Mesothelial cell of epicardium (in vitro differentiated cells): ENCODE data around the gene CPA4. TPM values are rescaled to one million over a fixed set of nuclear protein-coding genes. Genes with fewer than 3 reads are reported as not detected.

Source experiments
- DNase-seq, 2 experiments: peaks; one replicate each; pipeline ENCODE4 v3.0.0; 2021; ENCODE audit warnings: low spot score in 2 of 2; ENCODE audit not compliant: unreplicated experiment in 2 of 2
- H3K27ac Mint-ChIP-seq: 2 replicates; pipeline ENCODE4 v1.8.0; 2021; ENCODE audit warnings: mixed read lengths
- H3K27me3 Mint-ChIP-seq: 2 replicates; pipeline ENCODE4 v1.8.0; 2021; ENCODE audit warnings: low read depth, mixed read lengths
- H3K36me3 Mint-ChIP-seq: 2 replicates; pipeline ENCODE4 v1.8.0; 2021; ENCODE audit warnings: mixed read lengths
- H3K4me1 Mint-ChIP-seq: 2 replicates; pipeline ENCODE4 v1.8.0; 2021; ENCODE audit warnings: mixed read lengths
- H3K4me3 Mint-ChIP-seq: 2 replicates; pipeline ENCODE4 v1.8.0; 2021; ENCODE audit warnings: mild to moderate bottlenecking, moderate library complexity, mixed read lengths
- H3K9me3 Mint-ChIP-seq: 2 replicates; pipeline ENCODE4 v1.8.0; 2021; ENCODE audit warnings: mixed read lengths
- total RNA-seq: library from RNA; stranded (reverse); gene quantifications from 3 replicates; pipeline ENCODE4 v1.2.1, GENCODE V29; 2021
- TF ChIP-seq, protein P1 (sequence below): fragments of 200-600 bp; sonication (generic); IDR thresholded peaks from one replicate; pipeline ENCODE4 v1.5.0; 2021; ENCODE audit warnings: antibody characterized with exemption; ENCODE audit not compliant: unreplicated experiment

CPA4 gene
- total RNA-seq, 1 donor from 2014 or later: 4.1 TPM

- H3K36me3 Mint-ChIP-seq: no peaks in the 10 kb centered on the region
- DNase-seq: no peak
- H3K4me1 Mint-ChIP-seq: peaks cover 58% of the 10 kb centered on the region
- TF ChIP-seq, protein P1, sequence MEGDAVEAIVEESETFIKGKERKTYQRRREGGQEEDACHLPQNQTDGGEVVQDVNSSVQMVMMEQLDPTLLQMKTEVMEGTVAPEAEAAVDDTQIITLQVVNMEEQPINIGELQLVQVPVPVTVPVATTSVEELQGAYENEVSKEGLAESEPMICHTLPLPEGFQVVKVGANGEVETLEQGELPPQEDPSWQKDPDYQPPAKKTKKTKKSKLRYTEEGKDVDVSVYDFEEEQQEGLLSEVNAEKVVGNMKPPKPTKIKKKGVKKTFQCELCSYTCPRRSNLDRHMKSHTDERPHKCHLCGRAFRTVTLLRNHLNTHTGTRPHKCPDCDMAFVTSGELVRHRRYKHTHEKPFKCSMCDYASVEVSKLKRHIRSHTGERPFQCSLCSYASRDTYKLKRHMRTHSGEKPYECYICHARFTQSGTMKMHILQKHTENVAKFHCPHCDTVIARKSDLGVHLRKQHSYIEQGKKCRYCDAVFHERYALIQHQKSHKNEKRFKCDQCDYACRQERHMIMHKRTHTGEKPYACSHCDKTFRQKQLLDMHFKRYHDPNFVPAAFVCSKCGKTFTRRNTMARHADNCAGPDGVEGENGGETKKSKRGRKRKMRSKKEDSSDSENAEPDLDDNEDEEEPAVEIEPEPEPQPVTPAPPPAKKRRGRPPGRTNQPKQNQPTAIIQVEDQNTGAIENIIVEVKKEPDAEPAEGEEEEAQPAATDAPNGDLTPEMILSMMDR: no peak
- H3K27ac Mint-ChIP-seq: peak overlapping the region; percentile 93
- H3K9me3 Mint-ChIP-seq: no peaks in the 10 kb centered on the region
- H3K27me3 Mint-ChIP-seq: no peaks in the 10 kb centered on the region
- peak overlapping the region; percentile 18 for H3K4me3 Mint-ChIP-seq
Observed at GRCh38 chr7:130350945-130351790, 58.2 kb downstream of the CPA4 start.

DNA sequence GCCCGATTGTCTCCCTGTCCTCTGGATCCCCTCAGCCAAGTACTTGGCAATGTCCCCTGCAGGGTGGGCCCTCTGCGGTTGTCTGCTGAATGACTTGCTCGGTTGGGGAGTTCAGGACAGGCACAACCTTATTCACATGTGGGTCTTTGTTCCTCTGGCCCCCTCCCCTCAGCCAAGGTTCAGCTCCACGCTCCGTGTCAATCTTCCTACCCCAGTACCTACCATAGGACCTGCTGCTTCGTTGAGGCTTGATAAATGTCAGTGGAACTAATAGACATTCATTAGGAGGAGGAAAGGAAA is 58.8 kb downstream of the CPA4 start:
- no peaks in the 10 kb centered on the region for H3K27me3 Mint-ChIP-seq
- H3K4me1 Mint-ChIP-seq: peaks cover 64% of the 10 kb centered on the region
- H3K9me3 Mint-ChIP-seq: no peaks in the 10 kb centered on the region
- peak overlapping the region; percentile 93 for H3K27ac Mint-ChIP-seq
- no peaks in the 10 kb centered on the region for H3K36me3 Mint-ChIP-seq
- TF ChIP-seq, protein P1: no peak
- DNase-seq: no peak
- no peak overlapping the region for H3K4me3 Mint-ChIP-seq

- H3K9me3 Mint-ChIP-seq: no peaks in the 10 kb centered on the region
- H3K4me3 Mint-ChIP-seq: no peak overlapping the region
- no peaks in the 10 kb centered on the region for H3K36me3 Mint-ChIP-seq
- H3K4me1 Mint-ChIP-seq: peaks cover 71% of the 10 kb centered on the region
- TF ChIP-seq, protein P1: no peak
- H3K27ac Mint-ChIP-seq: peak overlapping the region; percentile 93
- no peak for DNase-seq
- no peaks in the 10 kb centered on the region for H3K27me3 Mint-ChIP-seq
Observed at GRCh38 chr7:130352194-130353074, 59.5 kb downstream of the CPA4 start.

GRCh38 chr7:130353196-130353595 is 60.2 kb downstream of the CPA4 start:
- Mint-ChIP-seq H3K36me3 (no peaks in the 10 kb centered on the region), H3K4me3 (no peak overlapping the region), H3K9me3 (no peaks in the 10 kb centered on the region), H3K27ac (peak overlapping the region; percentile 73), H3K27me3 (no peaks in the 10 kb centered on the region), H3K4me1 (peaks cover 74% of the 10 kb centered on the region)
- TF ChIP-seq, protein P1: no peak
- DNase-seq: no peak

GRCh38 chr7:130356121-130356875 is 63.3 kb downstream of the CPA4 start:
- peak overlapping the region; percentile 100 for H3K27ac Mint-ChIP-seq
- no peak overlapping the region for H3K4me3 Mint-ChIP-seq
- TF ChIP-seq, protein P1: no peak
- no peaks in the 10 kb centered on the region for H3K27me3 Mint-ChIP-seq
- DNase-seq: peak; percentile 62 to 80
- H3K9me3 Mint-ChIP-seq: peaks cover 19% of the 10 kb centered on the region
- H3K4me1 Mint-ChIP-seq: peaks cover 58% of the 10 kb centered on the region
- peaks cover 12% of the 10 kb centered on the region for H3K36me3 Mint-ChIP-seq
